ENCODE measurements around the gene NACC2.

The NACC2 gene

GRCh38 chr9:135989722-135990467, 105.2 kb downstream of the NACC2 start:
- DNase-seq = no peak

- no peak for DNase-seq
Measured at GRCh38 chr9:135989157-135989556, 105.9 kb downstream of the NACC2 start.

- DNase-seq = no peak
Measured at GRCh38 chr9:135988493-135988892, 106.6 kb downstream of the NACC2 start.

GRCh38 chr9:135987838-135988404, 107.2 kb downstream of the NACC2 start:
- DNase-seq = no peak

- no peak for DNase-seq
Measured at GRCh38 chr9:135986605-135987004, 108.5 kb downstream of the NACC2 start.

GRCh38 chr9:135985889-135986288, 109.2 kb downstream of the NACC2 start:
- DNase-seq = no peak

- DNase-seq = no peak
Measured at GRCh38 chr9:135985459-135985774, 109.7 kb downstream of the NACC2 start.

- no peak for DNase-seq
Measured at GRCh38 chr9:135984072-135984710, 110.9 kb downstream of the NACC2 start.

GRCh38 chr9:135983208-135984071, 111.6 kb downstream of the NACC2 start:
- no peak for DNase-seq

GRCh38 chr9:135982499-135983207, 112.4 kb downstream of the NACC2 start:
- no peak for DNase-seq

GRCh38 chr9:135980926-135981630, 114.0 kb downstream of the NACC2 start:
- no peak for DNase-seq

- no peak for DNase-seq
Measured at GRCh38 chr9:135979547-135980166, 115.4 kb downstream of the NACC2 start.

- peak; percentile 56 for DNase-seq
Measured at GRCh38 chr9:135978642-135979546, 116.2 kb downstream of the NACC2 start.

- no peak for DNase-seq
Measured at GRCh38 chr9:135976944-135977343, 118.1 kb downstream of the NACC2 start.

GRCh38 chr9:135976531-135976930, 118.6 kb downstream of the NACC2 start:
- no peak for DNase-seq

GRCh38 chr9:135975834-135976233, 119.3 kb downstream of the NACC2 start:
- DNase-seq = no peak

GRCh38 chr9:135974220-135974573, 120.9 kb downstream of the NACC2 start:
- no peak for DNase-seq

GRCh38 chr9:135973277-135974219, 121.5 kb downstream of the NACC2 start:
- no peak for DNase-seq

GRCh38 chr9:135971892-135972291, 123.2 kb downstream of the NACC2 start:
- no peak for DNase-seq

Measured in CD4-positive, alpha-beta T cell treated with Interleukin-4 for 4 hours (primary cell).